K562 (cell line): ENCODE data around the gene ITSN1. TPM values are rescaled to one million over a fixed set of nuclear protein-coding genes. Genes with fewer than 3 reads are reported as not detected.

Source experiments
- ATAC-seq: fragments of 200-7000 bp; cut with Tn5 transposase; 3 replicates; pipeline ENCODE4 v1.9.1; 2020; ENCODE audit warnings: moderate library complexity
- BruUV-seq: library from RNA; stranded (reverse); fragments of 400-500 nt; replicated peaks from 2 replicates; lab custom pipeline; 2021; lab: Mats Ljungman, UMichigan
- CTCF ChIA-PET: fragments of 300-600 bp; formaldehyde crosslinking; extraction: SDS; loops from one replicate; lab custom pipeline; 2021; ENCODE audit warnings: low intra/inter-chr PET ratio; lab: Yijun Ruan, JAX
- POLR2A ChIA-PET: fragments of 300-600, 350-650 bp; sonication (Branson Sonifier 250); formaldehyde crosslinking; extraction: SDS; loops from one replicate; lab custom pipeline; 2021; ENCODE audit warnings: antibody characterized with exemption, inconsistent platforms; lab: Yijun Ruan, JAX
- DNase-seq, 4 experiments: peaks; one replicate each; pipeline versions ENCODE4 v3.0.0 to v3.0.0-alpha.2; 2011 to 2018; ENCODE audit warnings: low spot score in 3 of 4, mixed read lengths in 3 of 4; ENCODE audit errors: extremely low read depth in 1 of 4
- FAIRE-seq: peaks from 2 replicates; lab custom pipeline; 2011; peaks lifted over from hg19 to GRCh38; lab: Jason Lieb, UNC
- H2AFZ ChIP-seq: 2 replicates; pipeline ENCODE4 v1.6.0; 2011; ENCODE audit warnings: low read depth, low read length, control low read depth, inconsistent platforms
- H3K27ac ChIP-seq: fragments of 200-600 bp; 3 replicates; pipeline ENCODE4 v1.8.0; 2011; ENCODE audit warnings: low read depth, mild to moderate bottlenecking, control low read depth, inconsistent platforms, low read length, moderate library complexity, mixed read lengths; ENCODE audit errors: extremely low read depth
- H3K27me3 ChIP-seq, 2 experiments: fragments of 300-600 bp in 1 of 2; 2 replicates in 1 of 2; 3 replicates in 1 of 2; pipeline versions ENCODE4 v1.6.0 to v1.8.0; 2011; ENCODE audit warnings: inconsistent platforms in 2 of 2, low read length in 2 of 2, mild to moderate bottlenecking in 1 of 2, mixed read lengths in 1 of 2, moderate library complexity in 1 of 2; ENCODE audit not compliant: control insufficient read depth in 2 of 2, insufficient read depth in 2 of 2
- H3K36me3 ChIP-seq: fragments of 300-600 bp; 3 replicates; pipeline ENCODE4 v1.8.0; 2011; ENCODE audit warnings: mild to moderate bottlenecking, low read length, inconsistent platforms; ENCODE audit not compliant: control insufficient read depth, insufficient read depth
- H3K4me1 ChIP-seq, 2 experiments: fragments of 200-600 bp in 1 of 2; replicated peaks in 1 of 2; 2 replicates in 1 of 2; 3 replicates in 1 of 2; pipeline versions ENCODE4 v1.5.1 to v1.8.0; 2011; ENCODE audit warnings: inconsistent platforms in 2 of 2, low read length in 2 of 2, mild to moderate bottlenecking in 1 of 2, mixed read lengths in 1 of 2, moderate library complexity in 1 of 2; ENCODE audit not compliant: control insufficient read depth in 2 of 2, insufficient read depth in 2 of 2
- H3K4me2 ChIP-seq: 2 replicates; pipeline ENCODE4 v1.6.1; 2011; ENCODE audit warnings: low read length, control low read depth, inconsistent platforms, mixed read lengths; ENCODE audit not compliant: insufficient read depth
- H3K4me3 ChIP-seq: fragments of 200-600 bp; sonication (generic), shearing (Covaris generic); 2 replicates; pipeline ENCODE4 v1.5.1; 2016; ENCODE audit warnings: control low read depth, inconsistent platforms
- H3K79me2 ChIP-seq: fragments of 200-600 bp; 3 replicates; pipeline ENCODE4 v1.8.0; 2011; ENCODE audit warnings: low read length, inconsistent platforms; ENCODE audit not compliant: control insufficient read depth, insufficient read depth
- H3K9ac ChIP-seq, 2 experiments: 2 replicates each; pipeline versions ENCODE4 v1.6.0 to v1.6.1; 2011; ENCODE audit warnings: low read depth in 2 of 2, low read length in 2 of 2, control low read depth in 1 of 2, inconsistent platforms in 1 of 2, mild to moderate bottlenecking in 1 of 2, mixed read lengths in 1 of 2; ENCODE audit not compliant: insufficient read depth in 1 of 2
- H3K9me1 ChIP-seq: one replicate; pipeline ENCODE4 v1.6.0; 2011; ENCODE audit warnings: inconsistent platforms, mild to moderate bottlenecking, low read length, moderate library complexity; ENCODE audit not compliant: control insufficient read depth, insufficient read depth
- H3K9me3 ChIP-seq: replicated peaks from 2 replicates; pipeline ENCODE4 v1.5.1; 2011; ENCODE audit warnings: low read depth, low read length, inconsistent platforms; ENCODE audit not compliant: control insufficient read depth, insufficient read depth
- H4K20me1 ChIP-seq: replicated peaks from 2 replicates; pipeline ENCODE4 v1.6.1; 2011; ENCODE audit warnings: low read length, inconsistent platforms, mixed read lengths; ENCODE audit not compliant: control insufficient read depth, insufficient read depth
- NFIC ChIP-seq: fragments of 450-650 bp; IDR thresholded peaks from 2 replicates; pipeline ENCODE4 v1.6.1; 2017; ENCODE audit warnings: mild to moderate bottlenecking, inconsistent platforms
- NFYB ChIP-seq: IDR thresholded peaks from 2 replicates; pipeline ENCODE4 v1.6.1; 2011; ENCODE audit warnings: mild to moderate bottlenecking, moderate library complexity; ENCODE audit not compliant: insufficient read length; ENCODE audit errors: extremely low read depth
- NR2C1 ChIP-seq, 2 experiments: fragments of 450-650 bp; IDR thresholded peaks; 2 replicates each; pipeline ENCODE4 v1.6.1; 2017; ENCODE audit warnings: mild to moderate bottlenecking in 2 of 2, antibody characterized with exemption in 1 of 2, inconsistent platforms in 1 of 2, missing compliant biosample characterization in 1 of 2, missing genetic modification characterization in 1 of 2
- SMAD2 ChIP-seq: fragments of 150-350 bp; IDR thresholded peaks from 2 replicates; pipeline ENCODE4 v1.6.1; 2014; ENCODE audit warnings: low read depth, mild to moderate bottlenecking, low read length
- SRSF1 ChIP-seq: fragments of 200-400 bp; formaldehyde crosslinking; IDR thresholded peaks from 2 replicates; pipeline ENCODE4 v1.6.1; 2017; ENCODE audit warnings: mild to moderate bottlenecking, low read depth, low read length, moderate library complexity
- ZNF282 ChIP-seq: sonication (generic); formaldehyde crosslinking; IDR thresholded peaks from 2 replicates; pipeline ENCODE4 v1.8.1; 2023; ENCODE audit warnings: missing genetic modification reagents
- ZNF707 ChIP-seq: fragments of 250-450 bp; sonication (Bioruptor Pico); conservative IDR thresholded peaks from 2 replicates; pipeline ENCODE4 v1.8.0; 2022; ENCODE audit warnings: inconsistent platforms, mild to moderate bottlenecking, moderate library complexity
- ZSCAN29 ChIP-seq: fragments of 450-650 bp; IDR thresholded peaks from 2 replicates; pipeline ENCODE4 v1.6.1; 2017
- WGBS: fragments of 100-300 bp; shearing (Covaris generic); methylation state at CpG from one replicate; pipeline ENCODE4 v1.1.6; 2016; ENCODE audit warnings: low coverage, mixed read lengths; ENCODE audit not compliant: insufficient coverage; ENCODE audit errors: missing lambda C conversion rate; 5-methylcytosine and 5-hydroxymethylcytosine counted together
- in situ Hi-C: fragments of 300-500 bp; cut with MboI; formaldehyde crosslinking; loops from 4 replicates; pipeline ENCODE4 v1.15.0; 2018; ENCODE audit warnings: inconsistent platforms, mixed read lengths
- intact Hi-C: fragments of 100-400 bp; cut with micrococcal nuclease; formaldehyde crosslinking; loops from 2 replicates; pipeline ENCODE4 v1.14.2; 2022
- polyA plus RNA-seq, 8 experiments: library from polyadenylated mRNA; depleted of rRNA in 4 of 8; stranded (reverse) in 5 of 8; unstranded in 3 of 8; fragments of >200 nt; fragmentation: Nextera tagmentation in 2 of 8; fragmentation: Illumina TruSeq in 1 of 8; extraction: Ambion mirVana in 2 of 8; extraction: Trizol in 1 of 8; gene quantifications; 2 replicates each; pipeline versions ENCODE4 v1.2.1 to v1.2.3, GENCODE V29; 2011 to 2014; ENCODE audit warnings: inconsistent platforms in 1 of 8, missing spikeins in 1 of 8
- total RNA-seq, 7 experiments: library from RNA; depleted of rRNA in 6 of 7; stranded (reverse); fragments of >200 nt in 6 of 7; fragmentation: Illumina TruSeq in 2 of 7; extraction: Trizol in 2 of 7; gene quantifications; 2 replicates each; pipeline versions ENCODE4 v1.2.1 to v1.2.3, GENCODE V29; 2011 to 2021; ENCODE audit warnings: low replicate concordance in 1 of 7
- TF ChIP-seq, protein P1 (sequence below), 3 experiments: fragments of 200-800 bp in 1 of 3; fragments of 250-450 bp in 1 of 3; fragments of 450-650 bp in 1 of 3; sonication (Bioruptor Pico) in 1 of 3; sonication (Bioruptor generic) in 1 of 3; formaldehyde crosslinking in 1 of 3; IDR thresholded peaks; 2 replicates each; pipeline versions ENCODE4 v1.6.1 to v1.8.0; 2016 to 2022; ENCODE audit warnings: mild to moderate bottlenecking in 2 of 3, missing genetic modification characterization in 2 of 3, missing compliant biosample characterization in 1 of 3, moderate library complexity in 1 of 3
- TF ChIP-seq, protein P2 (sequence below): sonication (generic); formaldehyde crosslinking; IDR thresholded peaks from 2 replicates; pipeline ENCODE4 v1.4.0; 2020; ENCODE audit warnings: mild to moderate bottlenecking, missing genetic modification reagents
- TF ChIP-seq, protein P3 (sequence below): sonication (generic); formaldehyde crosslinking; IDR thresholded peaks from 2 replicates; pipeline ENCODE4 v1.8.0; 2023; ENCODE audit warnings: mild to moderate bottlenecking, missing genetic modification reagents

ITSN1 gene
- total and polyA plus RNA-seq, 9 of the 15 experiments (the other 6 are each of a cell fraction or from before 2014, with no cell fraction given) = 1.1 to 12.6 (median 4.8) TPM

- ChIA-PET POLR2A (interaction anchor here (0.9 to 1.2 kb wide), 2 partner anchors 12 to 19 kb away, joined by 3 to 4 read pairs; no protein-coding TSS in a partner anchor), CTCF (no interaction called here)
- no peaks in the 10 kb centered on the region for H3K79me2 ChIP-seq
- FAIRE-seq (no peak), DNase-seq (no peak), ATAC-seq (no peak)
- no peaks in the 10 kb centered on the region for H4K20me1 ChIP-seq
- H3K4me3 ChIP-seq = no peak overlapping the region
- no TSS peak for BruUV-seq
- TF ChIP-seq, protein P1, sequence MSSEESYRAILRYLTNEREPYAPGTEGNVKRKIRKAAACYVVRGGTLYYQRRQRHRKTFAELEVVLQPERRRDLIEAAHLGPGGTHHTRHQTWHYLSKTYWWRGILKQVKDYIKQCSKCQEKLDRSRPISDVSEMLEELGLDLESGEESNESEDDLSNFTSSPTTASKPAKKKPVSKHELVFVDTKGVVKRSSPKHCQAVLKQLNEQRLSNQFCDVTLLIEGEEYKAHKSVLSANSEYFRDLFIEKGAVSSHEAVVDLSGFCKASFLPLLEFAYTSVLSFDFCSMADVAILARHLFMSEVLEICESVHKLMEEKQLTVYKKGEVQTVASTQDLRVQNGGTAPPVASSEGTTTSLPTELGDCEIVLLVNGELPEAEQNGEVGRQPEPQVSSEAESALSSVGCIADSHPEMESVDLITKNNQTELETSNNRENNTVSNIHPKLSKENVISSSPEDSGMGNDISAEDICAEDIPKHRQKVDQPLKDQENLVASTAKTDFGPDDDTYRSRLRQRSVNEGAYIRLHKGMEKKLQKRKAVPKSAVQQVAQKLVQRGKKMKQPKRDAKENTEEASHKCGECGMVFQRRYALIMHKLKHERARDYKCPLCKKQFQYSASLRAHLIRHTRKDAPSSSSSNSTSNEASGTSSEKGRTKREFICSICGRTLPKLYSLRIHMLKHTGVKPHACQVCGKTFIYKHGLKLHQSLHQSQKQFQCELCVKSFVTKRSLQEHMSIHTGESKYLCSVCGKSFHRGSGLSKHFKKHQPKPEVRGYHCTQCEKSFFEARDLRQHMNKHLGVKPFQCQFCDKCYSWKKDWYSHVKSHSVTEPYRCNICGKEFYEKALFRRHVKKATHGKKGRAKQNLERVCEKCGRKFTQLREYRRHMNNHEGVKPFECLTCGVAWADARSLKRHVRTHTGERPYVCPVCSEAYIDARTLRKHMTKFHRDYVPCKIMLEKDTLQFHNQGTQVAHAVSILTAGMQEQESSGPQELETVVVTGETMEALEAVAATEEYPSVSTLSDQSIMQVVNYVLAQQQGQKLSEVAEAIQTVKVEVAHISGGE (CRISPR knock-in tag; IDR thresholded peaks at IDR 0.05) = no peak
- TF ChIP-seq, protein P2, sequence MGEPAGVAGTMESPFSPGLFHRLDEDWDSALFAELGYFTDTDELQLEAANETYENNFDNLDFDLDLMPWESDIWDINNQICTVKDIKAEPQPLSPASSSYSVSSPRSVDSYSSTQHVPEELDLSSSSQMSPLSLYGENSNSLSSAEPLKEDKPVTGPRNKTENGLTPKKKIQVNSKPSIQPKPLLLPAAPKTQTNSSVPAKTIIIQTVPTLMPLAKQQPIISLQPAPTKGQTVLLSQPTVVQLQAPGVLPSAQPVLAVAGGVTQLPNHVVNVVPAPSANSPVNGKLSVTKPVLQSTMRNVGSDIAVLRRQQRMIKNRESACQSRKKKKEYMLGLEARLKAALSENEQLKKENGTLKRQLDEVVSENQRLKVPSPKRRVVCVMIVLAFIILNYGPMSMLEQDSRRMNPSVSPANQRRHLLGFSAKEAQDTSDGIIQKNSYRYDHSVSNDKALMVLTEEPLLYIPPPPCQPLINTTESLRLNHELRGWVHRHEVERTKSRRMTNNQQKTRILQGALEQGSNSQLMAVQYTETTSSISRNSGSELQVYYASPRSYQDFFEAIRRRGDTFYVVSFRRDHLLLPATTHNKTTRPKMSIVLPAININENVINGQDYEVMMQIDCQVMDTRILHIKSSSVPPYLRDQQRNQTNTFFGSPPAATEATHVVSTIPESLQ = no peak
- TF ChIP-seq NFIC (no peak), NFYB (no peak), ZNF707 (CRISPR knock-in tag) (no peak), SRSF1 (no peak), ZNF282 (CRISPR knock-in tag) (no peak), SMAD2 (no peak), ZSCAN29 (no peak), NR2C1 (IDR thresholded peaks at IDR 0.05) (no peak), NR2C1 (tag; IDR thresholded peaks at IDR 0.05) (no peak)
- TF ChIP-seq, protein P3, sequence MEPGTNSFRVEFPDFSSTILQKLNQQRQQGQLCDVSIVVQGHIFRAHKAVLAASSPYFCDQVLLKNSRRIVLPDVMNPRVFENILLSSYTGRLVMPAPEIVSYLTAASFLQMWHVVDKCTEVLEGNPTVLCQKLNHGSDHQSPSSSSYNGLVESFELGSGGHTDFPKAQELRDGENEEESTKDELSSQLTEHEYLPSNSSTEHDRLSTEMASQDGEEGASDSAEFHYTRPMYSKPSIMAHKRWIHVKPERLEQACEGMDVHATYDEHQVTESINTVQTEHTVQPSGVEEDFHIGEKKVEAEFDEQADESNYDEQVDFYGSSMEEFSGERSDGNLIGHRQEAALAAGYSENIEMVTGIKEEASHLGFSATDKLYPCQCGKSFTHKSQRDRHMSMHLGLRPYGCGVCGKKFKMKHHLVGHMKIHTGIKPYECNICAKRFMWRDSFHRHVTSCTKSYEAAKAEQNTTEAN (CRISPR knock-in tag) = no peak
- intact Hi-C loops (no loop called here), in situ Hi-C loops (no loop called here)
- no peaks in the 10 kb centered on the region for H3K36me3 ChIP-seq
- peaks cover 8 to 52% of the 10 kb centered on the region in 2 experiments for H3K27me3 ChIP-seq
- no peaks in the 10 kb centered on the region for H3K9me1 ChIP-seq
- no peak overlapping the region for H3K27ac ChIP-seq
- no peaks in the 10 kb centered on the region for H3K4me1 ChIP-seq
- WGBS = 36% methylated on average over 4 of the region's 4 CpGs
- no peaks in the 10 kb centered on the region for H3K9me3 ChIP-seq
- H3K9ac ChIP-seq = no peak overlapping the region
- H2AFZ ChIP-seq = no peak overlapping the region
- H3K4me2 ChIP-seq = no peak overlapping the region
Measured at GRCh38 chr21:33835920-33836319, 193.6 kb downstream of the ITSN1 start.
